BJ (cell line): ENCODE measurements around the gene SLC22A23. TPM values are rescaled to one million over a fixed set of nuclear protein-coding genes. Genes with fewer than 3 reads are reported as not detected.
"Not testable (repeated sequence)": the region's sequence is repeated elsewhere in the genome, so short reads cannot be mapped to it uniquely, and the experiment has no call there.

Source experiments
- CTCF ChIA-PET: fragments of 350-600 bp; formaldehyde crosslinking; extraction: SDS; loops from one replicate; lab custom pipeline; 2021; ENCODE audit warnings: antibody characterized with exemption, inconsistent platforms; lab: Yijun Ruan, JAX
- POLR2A ChIA-PET: fragments of 300-600 bp; sonication (Branson Sonifier 250); formaldehyde crosslinking; extraction: SDS; loops from one replicate; lab custom pipeline; 2021; ENCODE audit warnings: antibody characterized with exemption; lab: Charles Lee
- DNase-seq: peaks from one replicate; pipeline ENCODE4 v3.0.0-alpha.2; 2011; ENCODE audit warnings: low read depth
- H3K27me3 ChIP-seq: 2 replicates; pipeline ENCODE4 v1.6.0; 2011; ENCODE audit warnings: low read length; ENCODE audit not compliant: control insufficient read depth, insufficient read depth
- H3K36me3 ChIP-seq: 2 replicates; pipeline ENCODE4 v1.5.1; 2011; ENCODE audit warnings: low read length; ENCODE audit not compliant: control insufficient read depth, insufficient read depth
- H3K4me3 ChIP-seq: 2 replicates; pipeline ENCODE4 v1.5.1; 2011; ENCODE audit warnings: low read depth, mild to moderate bottlenecking, control low read depth, low read length
- polyA plus RNA-seq: library from polyadenylated mRNA; depleted of rRNA; stranded (reverse); fragments of >200 nt; gene quantifications from 2 replicates; pipeline ENCODE4 v1.2.3, GENCODE V29; 2011
- TF ChIP-seq, protein P1 (sequence below): IDR thresholded peaks from 2 replicates; pipeline ENCODE4 v1.5.1; 2011; ENCODE audit warnings: low read depth, mild to moderate bottlenecking, control low read depth, inconsistent platforms, low read length, moderate library complexity; ENCODE audit not compliant: insufficient read depth

Gene SLC22A23
- polyA plus RNA-seq, 1 experiment = 0.44 TPM

DNA sequence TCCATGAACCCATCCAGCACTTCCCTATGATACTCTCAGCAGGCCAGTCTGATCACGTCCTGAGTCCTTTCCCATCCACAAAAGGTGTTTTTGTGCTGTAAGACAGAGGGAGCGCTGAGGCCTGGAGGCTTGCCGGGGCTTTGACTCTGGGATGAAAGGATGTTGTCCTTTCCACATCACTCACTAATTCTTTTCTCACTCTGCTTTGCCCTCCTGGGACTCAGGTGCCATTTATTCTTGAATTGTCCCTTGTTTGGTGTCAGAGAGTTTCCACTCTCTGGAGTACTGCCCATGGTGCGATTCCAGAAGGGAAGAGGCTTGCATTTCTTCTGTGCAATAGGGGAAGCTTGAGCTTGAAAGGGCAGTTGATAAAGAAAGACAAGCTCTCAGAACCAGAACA, 214.1 kb downstream of the SLC22A23 start:
- TF ChIP-seq, protein P1, sequence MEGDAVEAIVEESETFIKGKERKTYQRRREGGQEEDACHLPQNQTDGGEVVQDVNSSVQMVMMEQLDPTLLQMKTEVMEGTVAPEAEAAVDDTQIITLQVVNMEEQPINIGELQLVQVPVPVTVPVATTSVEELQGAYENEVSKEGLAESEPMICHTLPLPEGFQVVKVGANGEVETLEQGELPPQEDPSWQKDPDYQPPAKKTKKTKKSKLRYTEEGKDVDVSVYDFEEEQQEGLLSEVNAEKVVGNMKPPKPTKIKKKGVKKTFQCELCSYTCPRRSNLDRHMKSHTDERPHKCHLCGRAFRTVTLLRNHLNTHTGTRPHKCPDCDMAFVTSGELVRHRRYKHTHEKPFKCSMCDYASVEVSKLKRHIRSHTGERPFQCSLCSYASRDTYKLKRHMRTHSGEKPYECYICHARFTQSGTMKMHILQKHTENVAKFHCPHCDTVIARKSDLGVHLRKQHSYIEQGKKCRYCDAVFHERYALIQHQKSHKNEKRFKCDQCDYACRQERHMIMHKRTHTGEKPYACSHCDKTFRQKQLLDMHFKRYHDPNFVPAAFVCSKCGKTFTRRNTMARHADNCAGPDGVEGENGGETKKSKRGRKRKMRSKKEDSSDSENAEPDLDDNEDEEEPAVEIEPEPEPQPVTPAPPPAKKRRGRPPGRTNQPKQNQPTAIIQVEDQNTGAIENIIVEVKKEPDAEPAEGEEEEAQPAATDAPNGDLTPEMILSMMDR = no peak
- ChIA-PET CTCF (no interaction called here), POLR2A (no interaction called here)
- no peak for DNase-seq
- H3K36me3 ChIP-seq = no peaks in the 10 kb centered on the region
- peaks cover 6% of the 10 kb centered on the region for H3K27me3 ChIP-seq
- H3K4me3 ChIP-seq = no peak overlapping the region

DNA sequence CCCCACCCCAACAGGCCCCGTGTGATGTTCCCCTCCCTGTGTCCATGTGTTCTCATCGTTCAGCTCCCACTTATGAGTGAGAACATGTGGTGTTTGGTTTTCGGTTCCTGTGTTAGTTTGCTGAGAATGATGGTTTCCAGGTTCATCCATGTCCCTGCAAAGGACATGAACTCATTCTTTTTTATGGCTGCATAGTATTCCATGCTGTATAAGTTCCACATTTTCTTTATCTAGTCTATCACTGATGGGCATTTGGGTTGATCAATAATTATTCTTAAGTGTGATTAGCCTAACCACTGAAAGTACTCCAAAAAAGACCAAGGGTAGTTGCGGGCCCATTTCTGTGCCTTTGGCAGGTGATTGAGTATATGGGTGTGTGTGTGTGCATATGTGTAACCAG, 215.1 kb downstream of the SLC22A23 start:
- H3K36me3 ChIP-seq, DNase-seq, H3K4me3 ChIP-seq, POLR2A ChIA-PET, H3K27me3 ChIP-seq: not testable (repeated sequence)
- CTCF ChIA-PET = interaction anchor here (0.6 kb wide), 1 partner anchor 11 kb away, joined by 3 read pairs; no protein-coding TSS in a partner anchor

DNA sequence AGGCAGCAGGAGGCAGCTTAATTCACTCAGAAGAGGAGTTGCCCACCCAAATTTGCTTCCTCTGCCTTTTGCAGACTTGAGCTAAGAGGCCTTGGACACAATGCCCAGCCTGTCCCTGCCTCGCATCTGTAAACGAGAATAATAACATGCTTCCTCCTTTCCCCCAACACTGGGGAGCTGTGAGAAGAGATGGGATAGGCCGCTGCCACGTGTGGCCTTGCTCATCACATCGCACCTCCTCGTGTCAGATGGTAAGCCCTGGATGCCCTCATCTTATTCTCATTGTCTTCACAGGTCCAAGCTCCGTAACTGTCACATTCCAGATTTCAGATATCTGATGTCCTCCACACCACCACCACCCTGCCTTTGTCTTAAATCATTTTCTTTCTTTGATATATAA, 216.3 kb downstream of the SLC22A23 start:
- no peak overlapping the region for H3K4me3 ChIP-seq
- DNase-seq = no peak
- TF ChIP-seq, protein P1 = no peak
- ChIA-PET POLR2A (no interaction called here), CTCF (interaction anchor here (1.5 kb wide), 1 partner anchor 11 kb away, joined by 3 read pairs; no protein-coding TSS in a partner anchor)
- H3K36me3 ChIP-seq = no peaks in the 10 kb centered on the region
- peaks cover 12% of the 10 kb centered on the region for H3K27me3 ChIP-seq

DNA sequence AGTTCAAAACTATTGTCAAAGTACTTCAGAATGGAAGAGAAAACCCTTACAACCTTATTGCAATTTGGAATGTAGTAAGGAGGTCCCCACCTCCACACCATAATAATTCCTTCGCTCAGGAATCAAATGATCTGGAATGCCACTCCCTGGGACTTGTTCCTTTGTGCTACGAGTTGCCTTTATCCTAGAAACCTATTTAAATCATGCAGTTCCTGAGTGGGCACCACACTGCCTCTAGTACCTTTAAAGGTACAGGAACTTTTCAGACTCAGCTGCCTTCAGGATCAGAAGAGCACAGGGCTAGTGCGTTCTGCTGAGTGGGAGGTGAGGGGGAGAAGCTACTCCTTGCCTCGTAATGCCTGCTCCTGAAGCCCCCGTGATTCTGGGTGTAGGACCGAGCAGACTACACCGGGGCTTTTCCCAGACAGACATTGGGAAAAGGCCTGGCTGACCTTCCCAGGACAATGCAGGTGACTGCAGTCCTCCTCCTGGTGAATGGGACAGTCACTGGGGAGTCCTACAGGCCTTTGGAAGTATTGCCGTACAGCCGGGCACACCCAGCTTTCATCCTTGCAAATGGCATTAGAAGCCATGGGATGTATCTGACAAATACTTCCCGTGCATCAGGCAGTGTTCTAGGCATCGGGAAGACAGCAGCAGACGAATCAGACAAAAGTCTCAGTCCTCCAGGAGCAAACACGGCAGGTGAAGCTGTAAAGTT, 217.6 kb downstream of the SLC22A23 start:
- DNase-seq = no peak
- TF ChIP-seq, protein P1 = peak; percentile 21; the same call in 1 of the 2 replicates
- H3K27me3 ChIP-seq = peaks cover 12% of the 10 kb centered on the region
- no peaks in the 10 kb centered on the region for H3K36me3 ChIP-seq
- H3K4me3 ChIP-seq = no peak overlapping the region
- CTCF ChIA-PET = no interaction called here
- POLR2A ChIA-PET = no interaction called here

DNA sequence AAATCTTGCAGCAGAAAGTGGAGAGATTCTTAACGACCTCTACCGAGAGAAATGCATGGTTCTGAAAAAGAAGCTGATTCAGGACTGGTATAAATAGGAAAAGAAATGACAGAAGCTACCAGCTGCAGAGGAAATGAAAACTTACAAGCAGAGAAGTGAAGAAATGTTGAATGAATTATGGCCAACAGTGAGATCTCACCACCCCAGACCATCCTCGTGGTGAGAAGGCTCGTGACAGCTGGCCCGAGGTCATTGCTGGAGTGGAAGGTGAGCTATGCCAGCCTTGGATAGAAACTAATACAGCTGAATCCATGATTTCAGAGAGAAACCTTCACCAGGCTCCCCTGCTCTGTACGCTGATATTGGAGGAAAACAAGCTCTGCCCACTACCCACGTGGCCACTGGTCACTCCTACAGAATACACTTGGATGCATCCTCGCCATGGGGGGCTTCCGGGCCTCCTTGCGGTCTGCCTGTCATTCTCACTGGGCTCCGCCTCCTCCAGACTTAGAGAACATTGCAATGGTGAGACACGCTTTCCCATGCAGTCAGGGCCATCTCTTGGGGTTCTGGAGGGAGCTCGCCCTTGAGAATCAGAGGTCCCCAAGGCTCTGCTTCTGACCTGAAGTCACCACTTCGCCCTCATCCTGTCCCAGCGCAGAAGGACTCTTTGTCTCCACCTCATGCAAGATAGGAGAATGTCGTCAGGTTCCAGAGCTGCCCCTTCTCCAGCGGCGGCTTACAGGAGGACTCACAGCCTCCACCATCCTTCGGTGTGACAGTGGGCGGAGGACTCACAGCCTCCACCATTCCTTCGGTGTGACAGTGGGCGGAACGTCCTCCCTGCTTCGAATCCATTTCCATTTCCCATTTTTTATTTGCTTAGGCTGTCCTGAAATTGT, 218.8 kb downstream of the SLC22A23 start:
- CTCF ChIA-PET = interaction anchor here (1.3 kb wide), 1 partner anchor 9 kb away, joined by 5 read pairs; no protein-coding TSS in a partner anchor
- POLR2A ChIA-PET = interaction anchor here (0.5 kb wide), 1 partner anchor 256 kb away, joined by 9 read pairs; no protein-coding TSS in a partner anchor
- no peak for DNase-seq
- Histone ChIP-seq H3K4me3 (no peak overlapping the region), H3K36me3 (no peaks in the 10 kb centered on the region), H3K27me3 (peaks cover 16% of the 10 kb centered on the region)
- TF ChIP-seq, protein P1 = no peak; the same call in 1 of the 2 replicates
